ENCODE data around the gene PRICKLE2. TPM values are rescaled to one million over a fixed set of nuclear protein-coding genes. Genes with fewer than 3 reads are reported as not detected.

Gene PRICKLE2
- total RNA-seq, 6 experiments from 2014 or later, result 2.4 to 4.4 (median 3.3) TPM

GRCh38 chr3:64088408-64089205 lies 136.7 kb downstream of the PRICKLE2 start:
- H3K4me1 ChIP-seq, result peaks cover 0 to 3% (median 0%) of the 10 kb centered on the region in 4 donors
- H3K9me3 ChIP-seq, result no peaks in the 10 kb centered on the region
- WGBS (ENCODE audit: insufficient coverage, low coverage, low lambda C conversion rate, missing lambda C conversion rate), result 42% methylated on average over 1 of the region's 1 CpG
- ATAC-seq (no peak), DNase-seq (no peak)
- no peak overlapping the region for H3K27ac ChIP-seq
- intact Hi-C loops (cut with DNase I), result no loop called here
- TF ChIP-seq POLR2A (IDR thresholded peaks at IDR 0.05), result no peak
- TF ChIP-seq CTCF (IDR thresholded peaks at IDR 0.05), result no peak
- H3K27me3 ChIP-seq, result no peaks in the 10 kb centered on the region
- no peaks in the 10 kb centered on the region for H3K36me3 ChIP-seq
- H3K4me3 ChIP-seq, result no peak overlapping the region

- Histone ChIP-seq H3K36me3 (no peaks in the 10 kb centered on the region), H3K9me3 (no peaks in the 10 kb centered on the region), H3K27me3 (no peaks in the 10 kb centered on the region), H3K27ac (no peak overlapping the region), H3K4me1 (peaks cover 0 to 3% (median 0%) of the 10 kb centered on the region in 4 donors), H3K4me3 (no peak overlapping the region)
- ATAC-seq, result peak in 3 of 4 donors; percentile 24 to 69 (median 38)
- intact Hi-C loops (cut with DNase I), result no loop called here
- no peak for DNase-seq
- TF ChIP-seq CTCF (IDR thresholded peaks at IDR 0.05) (no peak), POLR2A (IDR thresholded peaks at IDR 0.05) (no peak)
- WGBS (ENCODE audit: insufficient coverage, low coverage, low lambda C conversion rate, missing lambda C conversion rate), result 56% methylated on average over 5 of the region's 5 CpGs
These were observed 138.6 kb downstream of the PRICKLE2 start for GRCh38 chr3:64086479-64087252.

- 75% methylated on average over 1 of the region's 1 CpG for WGBS (ENCODE audit: insufficient coverage, low coverage, low lambda C conversion rate, missing lambda C conversion rate)
- ATAC-seq, result no peak
- Histone ChIP-seq H3K4me1 (peaks cover 0 to 3% (median 0%) of the 10 kb centered on the region in 4 donors), H3K36me3 (no peaks in the 10 kb centered on the region), H3K27me3 (no peaks in the 10 kb centered on the region), H3K27ac (no peak overlapping the region), H3K4me3 (no peak overlapping the region), H3K9me3 (no peaks in the 10 kb centered on the region)
- intact Hi-C loops (cut with DNase I), result no loop called here
- no peak for DNase-seq
- TF ChIP-seq CTCF (IDR thresholded peaks at IDR 0.05) (no peak), POLR2A (IDR thresholded peaks at IDR 0.05) (no peak)
These were observed 140.6 kb downstream of the PRICKLE2 start for GRCh38 chr3:64084640-64085039.

GRCh38 chr3:64083575-64083974 lies 141.7 kb downstream of the PRICKLE2 start:
- intact Hi-C loops (cut with DNase I), result no loop called here
- 54% methylated on average over 3 of the region's 3 CpGs for WGBS (ENCODE audit: insufficient coverage, low coverage, low lambda C conversion rate, missing lambda C conversion rate)
- ATAC-seq (no peak), DNase-seq (no peak)
- TF ChIP-seq CTCF (IDR thresholded peaks at IDR 0.05), result no peak
- no peak for TF ChIP-seq POLR2A (IDR thresholded peaks at IDR 0.05)
- H3K4me1 ChIP-seq, result peaks cover 0 to 3% (median 0%) of the 10 kb centered on the region in 4 donors
- no peaks in the 10 kb centered on the region for H3K27me3 ChIP-seq
- no peak overlapping the region for H3K4me3 ChIP-seq
- no peaks in the 10 kb centered on the region for H3K36me3 ChIP-seq
- H3K9me3 ChIP-seq, result no peaks in the 10 kb centered on the region
- H3K27ac ChIP-seq, result no peak overlapping the region

Data from right lobe of liver (tissue), 6 donors.